HG02970 (cell line): ENCODE measurements around the gene NMNAT2.

Source experiments
- ATAC-seq: cut with Tn5 transposase; IDR thresholded peaks from one replicate; pipeline ENCODE4 v1.9.1; 2021; ENCODE audit warnings: mild to moderate bottlenecking, moderate library complexity, moderate number of reproducible peaks; ENCODE audit not compliant: unreplicated experiment, low FRiP score

NMNAT2 gene

GRCh38 chr1:183319606-183320005, 98.6 kb downstream of the NMNAT2 start:
- ATAC-seq: no peak

- no peak for ATAC-seq
Observed at GRCh38 chr1:183319051-183319450, 99.1 kb downstream of the NMNAT2 start.

- no peak for ATAC-seq
Observed at GRCh38 chr1:183318433-183318832, 99.7 kb downstream of the NMNAT2 start.

- no peak for ATAC-seq
Observed at GRCh38 chr1:183315991-183316758, 102.0 kb downstream of the NMNAT2 start.

GRCh38 chr1:183313063-183313462, 105.1 kb downstream of the NMNAT2 start:
- no peak for ATAC-seq

- ATAC-seq: no peak
Observed at GRCh38 chr1:183310753-183311479, 107.3 kb downstream of the NMNAT2 start.

GRCh38 chr1:183308719-183309118, 109.5 kb downstream of the NMNAT2 start:
- no peak for ATAC-seq

GRCh38 chr1:183306317-183307042, 111.7 kb downstream of the NMNAT2 start:
- ATAC-seq: no peak

- no peak for ATAC-seq
Observed at GRCh38 chr1:183304440-183305107, 113.6 kb downstream of the NMNAT2 start.

GRCh38 chr1:183303901-183304300, 114.3 kb downstream of the NMNAT2 start:
- ATAC-seq: no peak

- ATAC-seq: no peak
Observed at GRCh38 chr1:183303323-183303645, 114.9 kb downstream of the NMNAT2 start.

- no peak for ATAC-seq
Observed at GRCh38 chr1:183302452-183303322, 115.5 kb downstream of the NMNAT2 start.

GRCh38 chr1:183301239-183301638, 116.9 kb downstream of the NMNAT2 start:
- no peak for ATAC-seq

- no peak for ATAC-seq
Observed at GRCh38 chr1:183300828-183301227, 117.4 kb downstream of the NMNAT2 start.

- ATAC-seq: no peak
Observed at GRCh38 chr1:183300395-183300794, 117.8 kb downstream of the NMNAT2 start.

- no peak for ATAC-seq
Observed at GRCh38 chr1:183296782-183297181, 121.4 kb downstream of the NMNAT2 start.

- no peak for ATAC-seq
Observed at GRCh38 chr1:183295521-183295920, 122.7 kb downstream of the NMNAT2 start.

GRCh38 chr1:183293876-183294275, 124.3 kb downstream of the NMNAT2 start:
- no peak for ATAC-seq

GRCh38 chr1:183293241-183293640, 124.9 kb downstream of the NMNAT2 start:
- no peak for ATAC-seq
